ENCODE measurements around the gene PFKFB2.

DNA sequence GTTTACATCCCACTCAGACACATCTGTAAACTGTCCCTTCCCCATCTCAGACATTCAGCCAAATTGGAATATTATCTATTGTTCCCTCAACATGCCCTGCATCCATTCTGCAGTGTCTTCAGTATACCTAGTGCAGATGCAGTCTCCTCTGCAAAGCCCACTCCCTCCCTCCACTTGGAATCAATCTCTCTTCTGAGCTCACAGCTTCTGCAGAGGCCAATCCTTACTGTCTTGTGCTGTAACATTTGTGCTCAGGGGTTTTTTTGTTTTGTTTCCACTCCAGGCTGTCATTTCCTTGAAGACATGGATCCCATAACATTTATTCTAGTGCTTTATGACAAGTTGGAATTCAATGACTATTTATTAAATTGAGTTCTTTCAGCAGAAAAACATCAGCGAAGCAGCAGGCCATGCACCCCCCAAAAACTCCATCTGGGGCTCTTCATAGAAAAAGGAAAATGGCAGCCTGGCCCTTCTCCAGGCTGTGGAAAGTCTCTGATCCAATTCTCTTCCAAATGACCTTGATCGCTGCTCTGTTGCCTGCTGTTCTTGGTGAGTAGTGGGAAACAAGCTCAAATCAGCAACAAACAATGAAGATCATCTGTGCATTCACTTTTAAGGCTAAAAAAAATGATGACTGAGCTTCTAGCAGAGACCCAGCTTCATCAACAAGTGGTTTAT lies 59.7 kb downstream of the PFKFB2 start:
- TF ChIP-seq, protein P1, sequence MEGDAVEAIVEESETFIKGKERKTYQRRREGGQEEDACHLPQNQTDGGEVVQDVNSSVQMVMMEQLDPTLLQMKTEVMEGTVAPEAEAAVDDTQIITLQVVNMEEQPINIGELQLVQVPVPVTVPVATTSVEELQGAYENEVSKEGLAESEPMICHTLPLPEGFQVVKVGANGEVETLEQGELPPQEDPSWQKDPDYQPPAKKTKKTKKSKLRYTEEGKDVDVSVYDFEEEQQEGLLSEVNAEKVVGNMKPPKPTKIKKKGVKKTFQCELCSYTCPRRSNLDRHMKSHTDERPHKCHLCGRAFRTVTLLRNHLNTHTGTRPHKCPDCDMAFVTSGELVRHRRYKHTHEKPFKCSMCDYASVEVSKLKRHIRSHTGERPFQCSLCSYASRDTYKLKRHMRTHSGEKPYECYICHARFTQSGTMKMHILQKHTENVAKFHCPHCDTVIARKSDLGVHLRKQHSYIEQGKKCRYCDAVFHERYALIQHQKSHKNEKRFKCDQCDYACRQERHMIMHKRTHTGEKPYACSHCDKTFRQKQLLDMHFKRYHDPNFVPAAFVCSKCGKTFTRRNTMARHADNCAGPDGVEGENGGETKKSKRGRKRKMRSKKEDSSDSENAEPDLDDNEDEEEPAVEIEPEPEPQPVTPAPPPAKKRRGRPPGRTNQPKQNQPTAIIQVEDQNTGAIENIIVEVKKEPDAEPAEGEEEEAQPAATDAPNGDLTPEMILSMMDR (IDR thresholded peaks at IDR 0.05) = no peak
- no peak for TF ChIP-seq POLR2AphosphoS5 (IDR thresholded peaks at IDR 0.05)
- TF ChIP-seq EP300 (IDR thresholded peaks at IDR 0.05) = no peak
- no peak for TF ChIP-seq POLR2A (IDR thresholded peaks at IDR 0.05; ENCODE audit: low read depth)

All from esophagus muscularis mucosa (tissue), 4 donors.